CD4-positive, alpha-beta T cell treated with Interleukin-4 for 1 hour (primary cell): Measurements from ENCODE around the gene AHNAK2.
"Not testable (repeated sequence)": the region's sequence is repeated elsewhere in the genome, so short reads cannot be mapped to it uniquely, and the experiment has no call there.

Experiments used
- DNase-seq, 2 donors: peaks; one replicate each; pipeline ENCODE4 v3.0.0-alpha.2; 2020 to 2022

The AHNAK2 gene

DNA sequence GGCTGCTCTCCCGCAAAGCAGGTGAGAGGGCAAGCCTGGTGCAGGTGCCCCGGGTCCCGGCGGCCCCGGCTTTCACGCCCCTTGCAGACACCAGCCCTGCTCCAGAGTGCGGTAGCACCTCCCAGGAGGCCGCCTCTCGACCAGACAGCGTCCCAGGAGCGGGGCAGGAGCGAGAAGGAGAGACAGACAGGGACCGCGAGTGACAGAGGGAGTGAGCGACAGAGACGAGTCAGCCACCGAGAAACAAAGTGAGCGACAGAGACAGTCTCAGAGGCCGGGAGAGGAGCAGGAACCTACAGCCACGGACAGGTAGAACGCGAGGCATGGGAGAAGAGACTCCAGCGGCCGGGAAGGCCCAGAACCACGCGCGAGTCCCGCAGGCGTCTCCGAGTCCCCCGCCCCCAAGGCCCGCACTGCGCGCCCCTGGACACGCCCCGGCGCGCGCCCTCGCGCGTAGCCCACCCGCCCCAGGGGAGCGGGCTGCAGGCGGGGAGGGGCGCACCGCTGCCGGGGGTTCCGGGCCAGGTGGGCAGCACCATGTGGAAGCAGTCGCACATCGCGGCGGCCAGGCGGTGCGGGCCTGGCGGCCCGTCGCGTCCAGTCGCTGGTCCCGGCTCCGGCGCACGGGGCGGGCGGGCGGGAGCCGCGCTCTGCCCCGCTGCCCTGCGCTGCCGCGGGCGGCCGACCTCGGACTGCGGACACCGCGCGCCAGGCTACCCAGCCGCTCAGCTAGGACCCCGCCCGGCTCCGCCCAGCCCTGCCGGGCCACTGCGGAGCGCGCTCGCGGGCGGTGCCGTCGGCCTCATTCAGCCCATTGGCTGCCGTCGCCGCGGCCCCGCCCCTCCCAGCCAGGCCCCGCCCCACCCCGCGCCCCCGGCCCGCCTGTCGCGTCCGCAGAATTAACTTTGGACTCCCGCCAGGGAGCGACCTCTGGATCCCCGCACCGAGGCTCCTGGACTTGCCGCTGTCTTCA, at the start of gene AHNAK2:
Gene AHNAK2, minus strand, starts transcription at position 694 of the 973 bp plus-strand sequence. Its CDS starts 137 bp downstream, at position 557.
- DNase-seq, result peak; percentile 46 to 54

DNA sequence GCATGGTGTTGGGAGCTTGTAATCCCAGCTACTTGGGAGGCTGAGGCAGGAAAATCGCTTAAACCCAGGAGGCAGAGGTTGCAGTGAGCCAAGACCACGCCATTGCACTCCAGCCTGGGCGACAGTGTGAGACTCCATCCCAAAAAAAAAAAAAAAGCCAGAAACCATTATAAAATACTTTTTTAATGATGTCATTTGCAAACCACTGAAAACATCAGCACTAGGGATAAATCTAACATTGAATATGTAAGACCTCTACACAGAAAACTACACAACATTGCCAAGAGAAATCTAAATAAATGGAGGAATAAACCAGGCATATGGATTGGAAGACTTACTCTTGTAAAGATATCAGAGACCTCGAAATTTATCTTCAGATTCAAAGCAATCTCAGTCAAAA, 49.5 kb upstream of the AHNAK2 start:
- not testable (repeated sequence) for DNase-seq

DNA sequence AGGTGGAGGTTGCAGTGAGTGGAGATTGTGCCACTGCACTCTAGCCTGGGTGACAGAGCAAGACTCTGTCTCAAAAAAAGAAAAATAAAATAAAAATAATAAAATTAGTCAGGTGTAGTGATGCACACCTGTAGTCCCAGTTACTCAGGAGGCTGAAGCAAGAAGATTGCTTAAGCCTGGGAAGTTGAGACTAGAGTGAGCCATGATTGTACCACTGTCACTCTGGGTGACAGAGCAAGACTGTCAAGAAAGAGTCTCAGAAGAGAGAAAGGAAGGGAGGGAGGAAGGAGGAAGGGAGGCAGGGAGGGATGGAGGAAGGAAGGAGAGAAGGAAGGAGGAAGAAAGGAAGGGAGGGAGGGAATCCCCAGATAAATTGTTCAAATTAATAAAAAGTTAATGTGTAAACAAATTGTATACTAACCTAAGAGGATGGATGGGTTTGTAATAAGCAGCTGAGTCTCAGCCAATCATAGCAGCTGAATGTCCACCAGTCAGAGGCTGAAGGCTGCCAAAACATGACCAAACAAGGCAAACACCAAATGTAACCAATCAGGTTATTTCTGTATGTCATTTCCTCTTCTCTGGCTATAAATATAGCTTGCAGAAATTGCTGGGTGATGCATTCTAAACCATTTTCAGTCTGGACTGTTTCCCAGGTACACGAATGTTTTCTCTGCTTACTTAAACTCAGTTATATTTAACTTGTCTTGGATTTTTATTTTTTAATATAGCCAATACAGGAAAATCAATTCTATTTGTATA, 48.8 kb upstream of the AHNAK2 start:
- DNase-seq, result no peak

DNA sequence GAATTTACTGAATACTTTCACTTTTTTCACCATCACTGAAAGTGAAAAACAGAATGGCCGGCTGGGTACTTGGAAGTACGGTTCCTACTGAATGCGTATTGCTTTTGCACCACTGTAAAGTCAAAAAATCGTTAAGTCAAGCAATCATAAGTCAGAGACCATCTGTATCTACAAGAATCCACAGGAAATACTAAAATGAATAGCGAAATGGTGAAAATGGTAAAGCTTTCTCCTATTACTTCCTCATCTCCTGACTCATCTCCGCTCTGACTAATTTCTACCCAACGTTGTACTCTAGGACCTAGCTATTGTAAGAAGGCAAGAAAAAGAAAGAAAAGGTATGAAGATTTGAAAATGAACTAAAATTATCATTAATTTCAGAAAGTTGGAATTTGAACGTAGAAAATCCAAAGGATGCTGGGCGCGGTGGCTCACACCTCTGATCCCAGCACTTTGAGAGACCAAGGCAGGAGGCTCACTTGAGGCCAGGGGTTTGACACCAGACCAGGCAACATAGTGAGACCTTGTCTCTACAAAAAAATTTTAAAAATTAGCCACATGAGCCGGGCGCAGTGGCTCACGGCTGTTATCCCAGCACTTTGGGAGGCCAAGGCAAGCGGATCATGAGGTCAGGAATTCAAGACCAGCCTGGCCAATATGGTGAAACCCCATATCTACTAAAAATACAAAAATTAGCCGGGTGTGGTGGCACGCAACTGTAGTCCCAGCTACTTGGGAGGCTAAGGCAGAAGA, 48.0 kb upstream of the AHNAK2 start:
- DNase-seq, result no peak

DNA sequence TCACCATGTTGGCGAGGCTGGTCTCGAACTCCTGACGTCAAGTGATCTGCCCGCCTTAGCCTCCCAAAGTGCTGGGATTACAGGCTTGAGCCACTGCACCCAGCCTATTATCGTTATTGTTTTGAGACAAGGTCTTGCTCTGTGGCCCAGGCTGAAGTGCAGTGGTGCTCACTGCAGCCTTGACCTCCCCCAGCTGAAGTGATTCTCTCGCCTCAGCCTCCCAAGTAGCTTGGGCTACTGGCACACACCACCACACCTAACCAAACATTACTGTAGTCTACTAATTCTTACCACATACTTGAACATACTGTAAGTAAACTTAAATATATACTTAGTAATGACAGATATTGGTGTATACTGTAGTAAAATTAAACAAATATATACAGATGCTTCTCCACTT, 47.3 kb upstream of the AHNAK2 start:
- no peak for DNase-seq

DNA sequence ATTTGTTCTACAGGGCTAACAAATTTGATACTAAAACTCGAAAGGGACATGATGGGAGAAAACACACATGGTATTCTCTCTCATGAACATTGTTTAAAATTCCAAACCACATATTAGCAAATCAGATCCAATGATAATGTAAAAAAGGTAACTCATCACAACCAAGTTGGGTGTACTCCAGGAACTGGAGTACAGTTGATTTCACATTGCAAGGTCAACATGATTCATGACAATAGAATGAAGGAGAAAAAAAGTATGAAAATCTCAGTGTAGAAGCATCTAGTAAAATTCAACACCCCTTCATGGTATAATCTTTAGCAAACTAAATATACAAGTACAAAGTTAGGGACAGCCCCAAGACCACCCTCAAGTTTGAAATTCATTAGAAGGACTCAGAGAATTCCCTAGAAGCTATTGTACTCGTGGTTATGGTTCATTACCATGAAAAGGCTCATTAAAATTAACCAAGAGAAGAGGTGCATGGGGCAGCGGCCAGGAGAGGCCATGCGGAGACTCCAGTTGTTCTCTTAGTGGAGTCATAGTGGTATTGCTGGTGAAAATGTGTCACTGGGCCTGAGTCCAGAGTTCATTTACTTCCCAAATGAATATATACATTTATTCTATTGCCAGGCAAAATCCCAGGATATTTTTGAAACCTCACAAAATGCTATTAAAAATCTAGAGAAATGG, 45.8 kb upstream of the AHNAK2 start:
- DNase-seq, result no peak

DNA sequence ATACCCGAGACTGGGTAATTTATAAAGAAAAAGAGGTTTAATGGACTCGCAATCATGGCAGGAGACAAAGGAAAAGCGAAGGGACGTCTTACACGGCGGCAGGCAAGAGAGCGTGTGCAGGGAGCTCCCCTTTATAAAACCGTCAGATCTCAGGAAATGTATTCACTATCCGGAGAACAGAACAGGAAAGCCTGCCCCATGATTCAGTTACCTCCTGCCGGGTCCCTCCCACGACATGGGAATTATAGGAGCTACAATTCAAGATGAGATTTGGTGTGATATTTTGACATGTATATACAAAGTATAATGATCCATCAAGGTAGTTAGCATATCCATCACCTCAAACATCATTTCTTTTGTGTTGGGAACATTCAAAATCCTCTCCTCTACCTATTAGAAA, 45.0 kb upstream of the AHNAK2 start:
- DNase-seq, result no peak

DNA sequence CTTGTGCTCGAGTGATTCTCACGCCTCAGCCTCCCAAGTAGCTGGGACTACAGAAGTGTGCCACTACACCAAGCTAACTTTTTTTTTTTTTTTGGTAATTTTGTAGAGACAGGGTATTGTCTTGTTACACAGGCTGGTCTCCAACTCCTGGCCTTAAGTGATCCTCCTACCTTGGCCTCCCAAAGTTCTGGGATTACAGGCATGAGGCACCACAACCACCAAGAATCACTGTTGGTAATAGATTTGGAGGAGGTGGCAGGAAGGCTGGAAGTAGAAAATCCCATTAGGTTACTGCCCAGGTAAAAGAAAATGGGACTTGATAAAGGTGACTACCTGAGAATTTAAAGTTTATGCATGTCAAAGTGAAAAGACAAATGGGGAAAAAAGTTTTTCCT, 44.1 kb upstream of the AHNAK2 start:
- no peak for DNase-seq

DNA sequence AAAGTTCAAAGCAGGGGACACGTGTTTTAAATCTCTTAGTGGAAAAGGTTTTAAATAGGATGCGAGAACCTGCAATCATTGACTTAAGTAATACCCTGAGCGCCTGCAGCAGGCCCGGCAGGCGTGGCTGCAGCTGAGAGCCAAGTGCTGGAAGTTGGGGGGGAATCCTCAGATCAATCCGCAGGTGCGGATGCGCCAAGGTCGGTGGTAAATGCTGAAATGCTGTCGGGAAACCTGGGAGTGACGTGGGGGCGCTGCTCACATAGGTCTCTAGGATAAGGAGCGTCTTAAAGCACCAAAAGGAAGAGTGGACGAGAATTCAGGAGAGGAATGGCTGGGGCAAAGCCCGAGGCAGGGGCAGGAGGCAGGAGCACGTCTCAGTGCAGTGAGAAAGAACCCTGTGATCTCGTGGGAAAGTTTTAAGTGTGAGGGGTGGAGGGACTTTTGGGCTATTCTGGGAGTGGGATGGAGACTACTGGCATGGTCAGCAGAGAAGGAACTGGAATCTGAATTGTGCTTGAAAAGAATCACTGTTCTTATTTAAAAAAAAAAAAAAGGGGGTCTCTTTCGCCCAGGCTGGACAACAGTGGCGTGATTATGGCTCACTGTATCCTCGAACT, 43.6 kb upstream of the AHNAK2 start:
- no peak for DNase-seq

DNA sequence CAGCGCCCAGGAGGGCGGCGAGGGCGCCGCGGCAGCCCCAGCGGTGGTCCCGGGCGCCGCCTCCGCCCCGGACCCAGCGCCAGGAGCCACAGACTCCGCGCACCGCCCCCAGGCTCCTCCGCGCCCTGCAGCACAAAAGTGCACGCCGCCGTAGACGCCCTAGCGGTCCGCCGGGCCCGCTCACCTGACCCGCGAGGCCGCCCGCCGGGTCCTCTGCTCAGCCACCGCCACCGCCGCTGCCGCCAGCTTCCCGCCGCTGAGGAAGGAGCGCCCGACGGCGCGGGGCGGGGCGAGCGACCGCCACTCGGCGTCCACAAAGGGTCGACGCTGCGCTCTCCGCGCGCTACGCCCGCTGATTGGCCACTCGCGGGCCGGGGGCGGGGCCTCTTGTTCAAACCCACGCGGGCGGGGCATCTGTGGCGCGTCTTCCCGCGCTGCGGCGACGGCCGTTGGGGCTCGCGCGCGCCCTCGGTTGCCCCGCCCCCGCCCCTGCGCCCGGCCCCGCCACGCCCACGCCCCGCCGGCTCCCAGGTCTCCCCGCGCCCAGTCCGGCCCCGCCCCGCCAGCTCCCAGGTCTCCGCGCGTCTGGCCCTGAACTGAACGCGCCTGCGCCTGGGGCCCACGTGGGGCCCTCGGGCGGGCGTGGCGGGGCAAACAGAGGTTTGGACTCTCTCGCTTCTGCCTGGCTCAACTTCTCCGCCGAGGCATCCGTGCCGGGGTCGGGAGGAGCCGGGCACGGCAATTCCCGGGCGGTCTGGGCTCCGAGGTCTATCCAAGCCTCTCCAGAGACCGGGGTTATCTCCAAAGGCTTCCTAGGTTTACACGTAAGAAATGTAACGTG, 42.9 kb upstream of the AHNAK2 start, which contains the start of gene CDCA4:
Gene CDCA4, minus strand, starts transcription at position 269 of the 841 bp plus-strand sequence. CDS start 9,154 bp downstream, outside the sequence.
- DNase-seq, result peak; percentile 97 to 98

DNA sequence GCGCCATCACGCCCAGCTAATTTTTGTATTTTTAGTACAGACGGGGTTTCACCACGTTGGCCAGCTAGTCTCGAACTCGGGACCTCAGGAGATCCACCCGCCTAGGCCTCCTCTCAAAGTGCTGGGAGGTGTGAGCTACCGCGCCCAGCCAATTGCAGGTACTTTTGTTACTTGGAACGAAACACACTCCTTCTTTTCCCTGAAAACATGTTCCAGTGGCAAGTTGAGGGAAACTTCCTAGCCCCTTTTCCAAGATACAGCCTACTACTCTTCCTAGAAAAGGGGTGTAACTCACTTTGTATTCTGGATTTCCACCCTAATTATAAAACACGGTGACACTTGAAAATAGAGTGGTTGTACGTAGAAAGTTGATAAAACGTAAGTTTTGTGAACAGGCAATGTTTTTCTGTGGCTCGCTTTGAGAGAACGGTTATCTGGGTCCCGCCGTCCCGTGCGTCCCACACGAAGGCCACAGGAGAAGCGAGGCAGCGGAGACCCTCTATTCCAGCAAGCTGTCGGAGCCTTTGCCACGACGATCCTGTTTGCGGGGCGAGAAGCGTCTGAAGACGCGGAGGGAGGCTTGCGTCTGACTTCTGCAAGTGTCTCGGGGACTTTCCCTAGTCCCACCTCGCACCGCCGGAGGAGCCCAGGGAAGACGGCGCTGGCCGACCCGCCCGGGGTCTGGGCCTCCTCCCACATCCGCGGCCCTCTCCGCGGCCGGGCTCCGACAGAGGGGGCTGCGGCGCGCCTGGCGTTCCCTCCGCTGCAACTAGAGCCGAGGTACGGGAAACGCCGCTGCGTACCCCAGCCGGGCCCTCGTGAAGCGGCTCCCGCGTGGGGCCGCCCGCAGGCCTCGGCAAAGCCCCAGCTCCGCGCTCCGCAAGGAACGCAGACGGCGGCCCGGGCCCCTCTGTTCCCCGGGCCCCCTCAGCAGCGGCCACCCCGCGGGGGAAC, 42.0 kb upstream of the AHNAK2 start:
- peak; percentile 61 to 73 for DNase-seq

DNA sequence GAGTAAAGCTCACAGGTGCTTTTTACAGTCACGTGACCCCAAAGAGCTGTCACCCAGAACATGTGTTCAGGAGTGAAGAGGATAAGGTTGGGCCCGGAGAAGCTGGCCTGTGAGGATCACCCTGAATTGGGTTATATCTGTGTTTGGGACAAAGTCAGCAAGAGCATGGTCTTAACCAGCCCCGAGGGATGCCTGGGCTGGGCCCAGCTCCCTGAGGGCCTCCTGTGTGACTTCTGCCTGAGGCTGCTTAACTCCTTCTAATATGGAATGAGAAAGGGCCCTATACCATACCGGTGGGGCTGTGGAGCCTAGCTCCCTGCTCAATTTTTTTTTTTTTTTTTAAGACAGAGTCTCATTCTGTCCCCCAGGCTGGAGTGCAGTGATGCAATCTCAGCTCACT, 40.2 kb upstream of the AHNAK2 start:
- no peak for DNase-seq

DNA sequence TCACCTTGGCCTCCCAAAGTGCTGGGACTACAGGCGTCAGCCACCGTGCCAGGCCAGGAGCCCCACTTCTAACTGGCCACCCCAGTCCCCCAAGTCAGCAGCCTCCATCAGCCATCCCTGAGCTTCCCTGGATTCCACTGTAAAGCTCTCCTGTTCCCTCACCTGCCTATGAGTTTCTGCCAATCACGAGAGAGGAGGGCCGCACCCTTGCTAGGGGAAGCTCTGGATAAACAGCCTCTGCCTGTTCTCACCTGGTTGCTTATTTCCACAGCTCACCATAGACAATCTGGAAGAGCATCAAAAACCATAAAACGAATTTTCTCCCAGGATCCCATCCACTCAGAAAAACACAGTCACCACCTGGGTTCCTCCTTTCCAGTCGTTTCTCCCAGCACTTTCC, 37.7 kb upstream of the AHNAK2 start:
- no peak for DNase-seq

DNA sequence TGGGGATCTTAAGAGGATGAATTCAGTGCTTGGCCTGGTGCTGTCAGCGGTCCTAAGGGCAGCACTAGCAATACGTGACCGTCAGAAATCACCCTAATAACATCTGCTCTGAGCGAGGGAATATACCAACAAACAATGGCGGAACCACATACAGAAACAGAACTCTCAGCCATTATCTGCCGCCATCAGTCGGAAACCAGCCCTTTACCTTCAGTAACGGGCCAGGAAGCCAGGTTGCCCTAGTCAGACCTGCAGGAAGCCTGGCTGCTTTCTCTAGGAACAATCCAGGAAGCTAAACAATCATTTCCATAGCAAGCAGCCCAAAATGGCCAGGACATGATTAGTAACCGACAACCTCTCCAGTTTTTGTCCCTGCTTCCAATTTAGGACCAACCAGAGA, 37.1 kb upstream of the AHNAK2 start:
- peak in 1 of 2 donors; percentile 41 for DNase-seq

DNA sequence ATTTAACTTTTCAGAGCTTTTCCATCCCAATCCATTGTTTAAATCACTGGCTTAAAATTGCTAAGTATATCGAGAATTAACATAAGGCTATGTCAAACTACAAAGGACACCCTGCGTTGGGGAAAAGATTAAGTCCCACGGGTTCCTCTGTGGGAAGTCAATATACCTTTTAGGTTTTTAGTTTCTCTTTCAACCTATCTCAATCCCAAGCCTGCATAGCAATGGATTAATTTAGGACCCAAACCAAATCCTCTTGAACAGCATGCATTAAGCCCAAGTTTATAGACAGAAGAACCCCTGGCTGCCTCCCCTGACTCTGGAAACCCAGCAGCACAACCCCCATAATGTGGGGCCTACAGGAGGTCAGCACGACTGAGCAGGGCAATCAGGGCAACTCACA, 36.5 kb upstream of the AHNAK2 start:
- DNase-seq, result no peak

DNA sequence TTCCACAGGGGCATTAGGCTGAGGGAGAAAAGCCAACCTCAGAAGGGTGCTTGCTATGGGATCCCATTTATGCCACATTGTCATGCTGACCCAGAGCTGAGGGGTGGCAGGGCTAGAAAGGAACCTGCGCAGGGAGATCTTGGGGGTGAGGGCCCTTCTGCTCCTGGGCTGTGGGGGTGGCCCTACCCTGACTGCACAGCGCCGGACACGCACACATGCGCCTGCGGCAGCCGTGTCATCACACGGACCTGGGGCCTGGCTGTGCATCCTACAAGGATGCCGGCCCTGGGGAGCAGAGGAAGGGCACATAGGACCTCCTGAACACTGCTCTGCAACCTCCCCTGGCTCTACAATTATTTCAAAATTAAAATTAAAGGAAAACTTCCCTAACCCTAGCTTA, 35.9 kb upstream of the AHNAK2 start:
- DNase-seq, result no peak

DNA sequence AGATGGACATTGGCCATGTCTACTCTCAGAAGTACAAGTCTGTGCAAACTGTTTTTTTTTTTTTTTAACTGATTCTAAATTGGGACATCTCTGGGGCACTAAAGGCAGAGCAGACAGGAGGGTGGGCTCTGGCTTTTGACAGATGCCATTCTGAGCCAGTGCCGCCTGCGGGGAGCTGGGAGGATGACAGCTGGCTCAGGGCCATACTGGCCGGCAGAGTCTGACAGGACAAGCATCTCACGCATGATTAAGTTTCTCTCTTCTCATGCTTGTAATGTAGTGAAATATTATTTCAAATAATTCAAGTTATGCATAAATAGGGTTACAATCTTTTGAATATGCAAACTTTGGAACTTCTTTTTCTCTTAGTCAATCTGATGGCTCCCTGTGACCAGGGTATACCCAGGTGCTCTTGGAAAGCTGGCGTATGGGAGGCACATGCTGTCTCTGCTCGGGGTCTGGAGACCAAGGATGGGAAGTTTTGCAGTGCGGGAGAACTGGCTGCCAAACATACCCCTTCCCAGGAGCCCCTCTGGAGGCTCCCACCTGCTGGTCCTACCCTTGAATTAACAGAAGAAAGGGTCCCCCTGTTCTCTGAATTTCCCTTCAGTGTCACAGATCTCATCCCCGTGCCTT, 35.1 kb upstream of the AHNAK2 start:
- DNase-seq, result no peak

DNA sequence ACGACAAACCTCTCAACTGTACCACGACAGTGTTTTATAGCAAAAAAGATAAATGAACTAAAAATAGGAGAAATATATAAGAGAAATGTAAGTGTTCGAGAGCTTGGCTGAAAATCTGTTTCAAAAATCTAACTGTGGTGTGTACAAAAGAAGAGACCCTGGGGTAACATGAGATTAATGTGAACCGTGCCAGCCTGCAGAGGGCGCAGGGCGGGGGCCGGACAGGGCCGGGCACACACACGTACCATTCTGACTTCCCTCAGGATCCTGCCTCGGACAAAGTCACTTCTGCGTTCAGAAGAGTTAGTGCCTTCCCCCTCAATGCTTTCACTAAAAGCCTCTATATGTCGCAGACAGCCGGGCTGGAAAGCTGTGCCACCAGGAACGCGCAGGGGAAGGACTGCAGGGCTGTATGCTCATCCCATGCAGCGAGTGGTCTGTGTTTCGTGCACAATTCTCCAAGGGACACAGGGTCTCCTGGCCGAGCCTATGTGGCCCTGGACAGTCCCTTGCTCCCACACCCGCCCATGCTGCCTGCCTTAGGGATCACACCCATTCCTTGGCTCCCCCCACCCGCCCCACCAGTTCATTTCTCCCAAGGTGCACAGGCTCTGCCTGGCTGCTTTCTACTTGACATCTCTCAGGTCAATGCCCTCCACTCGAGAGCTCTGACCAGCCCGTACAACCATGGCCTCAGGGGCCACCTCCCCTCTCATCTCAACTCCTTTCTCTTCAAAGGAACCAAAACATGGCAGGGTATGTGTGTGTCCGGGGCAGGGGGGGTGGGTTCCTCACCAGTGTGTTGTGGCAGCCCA, 34.2 kb upstream of the AHNAK2 start:
- no peak for DNase-seq
